ENCODE results near the gene WIPI1. TPM values are rescaled to one million over a fixed set of nuclear protein-coding genes. Genes with fewer than 3 reads are reported as not detected.
A peak's percentile ranks its signal among the peaks of the same experiment; 100 is the strongest.

The WIPI1 gene
- total and polyA plus RNA-seq, 9 of the 15 experiments (the other 6 are each of a cell fraction or from before 2014, with no cell fraction given): 3.7 to 23.5 (median 11.8) TPM

GRCh38 chr17:68435876-68436842, 21.1 kb downstream of the WIPI1 start (continued):
- TF ChIP-seq LCOR (CRISPR knock-in tag; IDR thresholded peaks at IDR 0.05): 0 out of 2 replicates have a peak, but pooled peaks have one; percentile 30
- no peak for TF ChIP-seq NFATC3 (IDR thresholded peaks at IDR 0.05)
- peak; percentile 66; the same call in 1 of the 2 replicates for TF ChIP-seq GATA2 (CRISPR knock-in tag; IDR thresholded peaks at IDR 0.05)
- TF ChIP-seq SMARCA4 (IDR thresholded peaks at IDR 0.05): no peak
- TF ChIP-seq, protein P1, sequence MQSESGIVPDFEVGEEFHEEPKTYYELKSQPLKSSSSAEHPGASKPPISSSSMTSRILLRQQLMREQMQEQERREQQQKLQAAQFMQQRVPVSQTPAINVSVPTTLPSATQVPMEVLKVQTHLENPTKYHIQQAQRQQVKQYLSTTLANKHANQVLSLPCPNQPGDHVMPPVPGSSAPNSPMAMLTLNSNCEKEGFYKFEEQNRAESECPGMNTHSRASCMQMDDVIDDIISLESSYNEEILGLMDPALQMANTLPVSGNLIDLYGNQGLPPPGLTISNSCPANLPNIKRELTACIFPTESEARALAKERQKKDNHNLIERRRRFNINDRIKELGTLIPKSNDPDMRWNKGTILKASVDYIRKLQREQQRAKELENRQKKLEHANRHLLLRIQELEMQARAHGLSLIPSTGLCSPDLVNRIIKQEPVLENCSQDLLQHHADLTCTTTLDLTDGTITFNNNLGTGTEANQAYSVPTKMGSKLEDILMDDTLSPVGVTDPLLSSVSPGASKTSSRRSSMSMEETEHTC (IDR thresholded peaks at IDR 0.05): no peak
- TF ChIP-seq ZNF589 (CRISPR knock-in tag; IDR thresholded peaks at IDR 0.05; ENCODE audit: low read depth): no peak
- no peak for TF ChIP-seq ATF1 (CRISPR knock-in tag; IDR thresholded peaks at IDR 0.05)
- peak; percentile 17; the same call in 1 of the 2 replicates for TF ChIP-seq ATF1 (tag; IDR thresholded peaks at IDR 0.05)
- peak; percentile 30 for TF ChIP-seq E2F8 (IDR thresholded peaks at IDR 0.05; ENCODE audit: low read depth, partially characterized antibody)
- no peak for TF ChIP-seq ZBTB7A (IDR thresholded peaks at IDR 0.05; ENCODE audit: borderline replicate concordance, control insufficient read depth, low read depth, low read length)

Data from K562 (cell line).